GM23338 (cell line): ENCODE measurements around the gene CCZ1B.
A peak's percentile ranks its signal among the peaks of the same experiment; 100 is the strongest.
"Not testable (repeated sequence)": the region's sequence is repeated elsewhere in the genome, so short reads cannot be mapped to it uniquely, and the experiment has no call there.

Experiments used
- CREB1 ChIP-seq: fragments of 250-450 bp; sonication (Bioruptor Pico); IDR thresholded peaks from 2 replicates; pipeline ENCODE4 v1.5.0; 2020; ENCODE audit warnings: low read depth, mild to moderate bottlenecking, moderate library complexity
- CTCF ChIP-seq, 2 experiments: fragments of 200-600 bp in 1 of 2; sonication (generic) in 1 of 2; conservative IDR thresholded peaks; 2 replicates each; pipeline versions ENCODE4 v1.5.1 to v1.6.1; 2016 to 2017; ENCODE audit warnings: antibody characterized with exemption in 2 of 2, low read depth in 2 of 2, mild to moderate bottlenecking in 2 of 2, moderate library complexity in 1 of 2
- ETS1 ChIP-seq: IDR thresholded peaks from 2 replicates; pipeline ENCODE4 v1.6.1; 2016; ENCODE audit warnings: antibody characterized with exemption
- EZH2 ChIP-seq: fragments of 200-600 bp; sonication (generic); IDR thresholded peaks from one replicate; pipeline ENCODE4 v1.8.0; 2017; ENCODE audit warnings: antibody characterized with exemption, mild to moderate bottlenecking, low read depth; ENCODE audit not compliant: unreplicated experiment
- EZH2phosphoT487 ChIP-seq: fragments of 200-600 bp; sonication (generic); IDR thresholded peaks from one replicate; pipeline ENCODE4 v1.8.1; 2018; ENCODE audit warnings: antibody characterized with exemption; ENCODE audit not compliant: unreplicated experiment
- JUNB ChIP-seq: IDR thresholded peaks from one replicate; pipeline ENCODE4 v1.6.1; 2016; ENCODE audit warnings: antibody characterized with exemption; ENCODE audit not compliant: unreplicated experiment
- NANOG ChIP-seq: IDR thresholded peaks from 2 replicates; pipeline ENCODE4 v1.6.1; 2016; ENCODE audit warnings: antibody characterized with exemption, borderline replicate concordance
- POLR2AphosphoS5 ChIP-seq: IDR thresholded peaks from 2 replicates; pipeline ENCODE4 v1.6.1; 2016; ENCODE audit warnings: antibody characterized with exemption, low read depth
- REST ChIP-seq: IDR thresholded peaks from one replicate; pipeline ENCODE4 v1.6.1; 2018; ENCODE audit warnings: antibody characterized with exemption; ENCODE audit not compliant: unreplicated experiment
- ZNF114 ChIP-seq: fragments of 250-450 bp; sonication (Bioruptor Pico); IDR thresholded peaks from 2 replicates; pipeline ENCODE4 v1.5.0; 2020; ENCODE audit warnings: mild to moderate bottlenecking, moderate library complexity

- TF ChIP-seq CTCF (conservative IDR thresholded peaks at IDR 0.05; ENCODE audit: low read depth in 2 of 2); CREB1 (CRISPR knock-in tag); REST; EZH2; EZH2phosphoT487; JUNB; ZNF114; ETS1; NANOG: not testable (repeated sequence)
- TF ChIP-seq POLR2AphosphoS5: peak; percentile 65
Measured at GRCh38 chr7:6854747-6855562, 28.9 kb upstream of the CCZ1B start.
